Measurements from ENCODE around the gene TSPAN6. TPM values are rescaled to one million over a fixed set of nuclear protein-coding genes. Genes with fewer than 3 reads are reported as not detected.

The TSPAN6 gene
- total RNA-seq, 2 donors from 2014 or later = 57.6 to 106 TPM

- no peak for DNase-seq
- Histone ChIP-seq H3K4me1 (peaks cover 14% of the 10 kb centered on the region), H3K9me3 (no peaks in the 10 kb centered on the region), H3K36me3 (no peaks in the 10 kb centered on the region), H3K27ac (no peak overlapping the region), H3K27me3 (no peaks in the 10 kb centered on the region), H3K9ac (ENCODE audit: low read depth in 2 of 2, low read length in 2 of 2) (no peak overlapping the region), H3K4me3 (no peak overlapping the region)
- no peak for TF ChIP-seq CTCF (IDR thresholded peaks at IDR 0.05)
- intact Hi-C loops (cut with DNase I) = no loop called here
Measured at GRCh38 chrX:100663642-100664041, 27.0 kb upstream of the TSPAN6 start.

DNA sequence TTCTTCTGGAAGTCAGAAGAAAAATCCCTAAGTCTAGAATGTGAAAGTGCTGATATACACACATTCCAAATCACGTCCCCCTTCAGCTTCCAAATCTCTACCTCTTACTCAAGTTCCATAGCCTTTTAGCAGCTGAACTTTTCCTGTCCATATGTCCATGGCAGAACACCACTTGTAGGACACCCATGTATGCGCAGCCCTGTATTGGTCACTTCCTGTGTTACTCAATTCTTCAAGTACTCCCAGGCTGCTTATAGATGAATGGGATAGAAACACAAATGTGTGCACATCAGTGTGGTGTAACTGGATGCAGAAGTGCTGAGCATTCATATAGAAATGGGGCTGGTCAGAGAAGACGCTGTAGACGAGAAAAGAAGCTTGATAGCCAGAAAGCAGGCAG is 26.2 kb upstream of the TSPAN6 start:
- Histone ChIP-seq H3K4me1 (peaks cover 14% of the 10 kb centered on the region), H3K27me3 (no peaks in the 10 kb centered on the region), H3K9ac (ENCODE audit: low read depth in 2 of 2, low read length in 2 of 2) (no peak overlapping the region), H3K27ac (no peak overlapping the region), H3K36me3 (no peaks in the 10 kb centered on the region), H3K9me3 (no peaks in the 10 kb centered on the region), H3K4me3 (no peak overlapping the region)
- DNase-seq = no peak
- no peak for TF ChIP-seq CTCF (IDR thresholded peaks at IDR 0.05)
- intact Hi-C loops (cut with DNase I) = no loop called here

DNA sequence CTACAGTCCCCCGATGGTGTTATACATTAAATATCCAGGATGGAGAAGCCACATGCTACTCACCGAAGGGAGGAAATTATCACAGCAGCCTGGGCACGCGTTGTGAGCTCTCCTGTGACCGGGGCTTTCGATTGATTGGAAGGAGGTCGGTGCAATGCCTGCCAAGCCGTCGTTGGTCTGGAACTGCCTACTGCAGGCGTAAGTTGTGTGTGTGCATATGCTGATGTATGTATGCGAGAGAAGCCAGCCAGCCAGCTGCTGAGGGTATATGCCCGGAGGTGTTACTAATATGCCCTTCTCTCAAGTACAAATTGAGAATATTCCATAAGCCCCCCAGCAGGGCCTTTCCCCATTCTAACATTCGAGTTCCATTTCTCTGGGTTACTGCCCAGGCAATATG is 25.6 kb upstream of the TSPAN6 start:
- Histone ChIP-seq H3K4me1 (peaks cover 14% of the 10 kb centered on the region), H3K36me3 (no peaks in the 10 kb centered on the region), H3K9ac (ENCODE audit: low read depth in 2 of 2, low read length in 2 of 2) (no peak overlapping the region), H3K27me3 (no peaks in the 10 kb centered on the region), H3K27ac (no peak overlapping the region), H3K4me3 (no peak overlapping the region), H3K9me3 (no peaks in the 10 kb centered on the region)
- intact Hi-C loops (cut with DNase I) = no loop called here
- TF ChIP-seq CTCF (IDR thresholded peaks at IDR 0.05) = no peak
- DNase-seq = no peak

GRCh38 chrX:100659431-100660137 is 23.0 kb upstream of the TSPAN6 start:
- Histone ChIP-seq H3K9me3 (no peaks in the 10 kb centered on the region), H3K27ac (peak overlapping the region; percentile 77), H3K4me3 (no peak overlapping the region), H3K36me3 (no peaks in the 10 kb centered on the region), H3K9ac (ENCODE audit: low read depth in 2 of 2, low read length in 2 of 2) (peak overlapping the region in 1 of 2 donors; percentile 55), H3K27me3 (no peaks in the 10 kb centered on the region), H3K4me1 (peaks cover 14% of the 10 kb centered on the region)
- intact Hi-C loops (cut with DNase I) = no loop called here
- no peak for TF ChIP-seq CTCF (IDR thresholded peaks at IDR 0.05)
- DNase-seq = peak; percentile 54

- DNase-seq = peak; percentile 50
Measured at GRCh38 chrX:100658941-100659381, 22.4 kb upstream of the TSPAN6 start.

More at GRCh38 chrX:100658941-100659381, 22.4 kb upstream of the TSPAN6 start:
- Histone ChIP-seq H3K4me1 (peaks cover 14% of the 10 kb centered on the region), H3K4me3 (no peak overlapping the region), H3K27me3 (no peaks in the 10 kb centered on the region), H3K9me3 (no peaks in the 10 kb centered on the region), H3K9ac (ENCODE audit: low read depth in 2 of 2, low read length in 2 of 2) (peak overlapping the region in 1 of 2 donors; percentile 55), H3K36me3 (no peaks in the 10 kb centered on the region), H3K27ac (peak overlapping the region; percentile 77)
- no peak for TF ChIP-seq CTCF (IDR thresholded peaks at IDR 0.05)
- intact Hi-C loops (cut with DNase I) = no loop called here

All from colonic mucosa (tissue), 4 donors.